ENCODE results near the gene ASB1.
A peak's percentile ranks its signal among the peaks of the same experiment; 100 is the strongest.
"Not testable (repeated sequence)": the region's sequence is repeated elsewhere in the genome, so short reads cannot be mapped to it uniquely, and the experiment has no call there.

ASB1 gene

DNA sequence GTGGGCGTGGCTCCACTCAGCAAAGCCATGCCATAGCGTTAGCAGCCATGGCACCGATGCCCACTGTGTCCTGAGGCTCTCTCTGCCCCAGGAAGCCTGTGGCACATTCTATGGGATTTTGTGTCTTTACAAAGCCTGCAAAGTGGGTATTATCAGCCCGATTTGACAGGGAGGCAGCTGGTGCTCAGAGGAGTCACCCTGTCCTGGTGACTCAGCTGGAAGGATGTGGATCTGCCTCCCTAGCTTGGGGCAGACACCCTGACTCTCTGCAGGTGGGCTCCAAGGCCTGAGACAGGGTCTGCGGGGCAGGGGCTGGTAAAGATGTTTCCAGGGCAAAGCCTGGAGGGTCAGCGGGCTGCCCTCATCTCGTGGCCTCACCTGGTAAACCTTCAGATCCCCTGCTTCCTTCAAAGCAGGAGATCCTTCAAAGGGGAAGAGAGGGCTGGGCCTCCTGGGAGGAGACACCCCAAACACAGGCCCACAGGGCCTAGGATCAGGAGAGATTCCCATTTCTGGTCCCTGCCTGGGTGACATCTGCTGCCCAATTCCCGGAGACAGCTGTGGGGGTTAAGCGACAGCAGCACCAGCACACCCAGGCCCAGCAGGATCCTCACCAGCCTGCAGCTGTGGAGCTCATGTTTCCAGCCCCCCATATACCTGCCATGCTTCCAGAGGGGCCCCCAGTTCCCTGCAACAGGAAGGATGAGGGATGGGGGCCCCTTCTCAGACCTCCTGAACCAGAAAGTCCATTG, 3.0 kb upstream of the ASB1 start:
- no peak for DNase-seq (ENCODE audit: low spot score)

GRCh38 chr2:238424313-238424700, 2.4 kb upstream of the ASB1 start:
- no peak for DNase-seq (ENCODE audit: low spot score)

- peak; percentile 40 for DNase-seq (ENCODE audit: low spot score)
Observed at GRCh38 chr2:238425505-238425978, 1.2 kb upstream of the ASB1 start.

GRCh38 chr2:238425979-238426567, 654 bp upstream of the ASB1 start:
- peak; percentile 14 for DNase-seq (ENCODE audit: low spot score)

DNA sequence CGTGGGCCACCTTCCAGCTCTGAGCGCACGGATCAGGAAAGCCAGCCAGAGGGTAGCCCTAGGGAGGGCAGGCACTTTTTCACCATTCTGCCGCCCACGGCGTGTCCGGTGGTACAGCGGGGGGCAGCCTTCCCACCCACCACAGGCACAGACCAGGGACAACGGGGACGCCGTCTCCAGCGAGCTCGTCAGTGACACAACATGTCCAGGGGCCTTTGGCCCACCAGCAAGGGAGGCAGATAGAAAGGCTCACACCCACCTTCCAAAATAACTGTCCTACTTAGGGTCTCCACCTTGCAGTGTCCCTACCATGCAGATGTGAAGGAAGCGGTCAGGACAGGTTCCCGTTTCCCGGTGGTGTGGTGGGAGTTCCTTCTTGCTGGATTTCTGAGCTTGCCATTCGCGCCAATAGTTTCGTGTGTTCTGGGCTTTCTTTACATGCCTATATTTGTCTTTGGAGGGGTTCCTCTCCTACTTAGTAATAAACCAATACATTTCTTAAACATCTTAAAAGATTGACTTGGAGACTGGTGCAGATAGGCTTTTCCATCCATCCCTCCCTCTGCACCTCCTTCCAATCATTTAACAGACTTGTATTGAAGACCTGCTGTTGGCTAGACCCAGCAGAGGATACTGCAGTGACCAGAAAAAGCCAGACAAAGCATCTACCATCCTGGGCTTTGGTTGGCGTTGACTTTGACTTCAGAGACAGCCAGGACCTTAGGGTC, 872 bp downstream of the ASB1 start:
- no peak for DNase-seq (ENCODE audit: low spot score)

- DNase-seq (ENCODE audit: low spot score): no peak
Observed at GRCh38 chr2:238428866-238429265, 2.1 kb downstream of the ASB1 start.

- no peak for DNase-seq (ENCODE audit: low spot score)
Observed at GRCh38 chr2:238430781-238431180, 4.1 kb downstream of the ASB1 start.

- DNase-seq (ENCODE audit: low spot score): no peak
Observed at GRCh38 chr2:238431456-238431855, 4.7 kb downstream of the ASB1 start.

DNA sequence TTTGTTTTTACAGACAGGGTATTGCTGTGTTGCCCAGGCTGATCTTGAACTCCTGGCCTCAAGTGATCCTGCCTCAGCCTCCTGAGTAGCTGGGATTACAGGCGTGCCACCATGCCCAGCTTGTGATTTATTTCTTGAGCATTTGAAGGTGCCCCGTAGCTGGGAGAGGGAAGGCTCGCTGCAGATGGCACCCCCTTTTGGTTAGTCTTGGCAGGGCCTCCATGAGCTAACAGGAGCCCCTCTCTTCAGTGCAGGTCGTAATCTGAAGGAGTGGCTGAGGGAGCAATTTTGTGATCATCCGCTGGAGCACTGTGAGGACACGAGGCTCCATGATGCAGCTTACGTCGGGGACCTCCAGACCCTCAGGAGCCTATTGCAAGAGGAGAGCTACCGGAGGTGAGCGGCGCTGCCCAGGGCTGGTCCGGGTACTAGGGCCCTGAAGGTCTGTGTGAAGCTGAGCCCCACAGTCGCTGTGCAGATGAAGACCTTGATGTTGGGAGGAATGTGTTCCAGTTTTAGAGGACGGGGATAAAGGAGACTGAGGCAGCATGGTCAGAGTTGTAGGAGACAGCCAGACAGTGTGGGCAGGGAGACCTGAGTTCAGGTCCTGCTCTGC, 6.7 kb downstream of the ASB1 start:
- no peak for DNase-seq (ENCODE audit: low spot score)

DNA sequence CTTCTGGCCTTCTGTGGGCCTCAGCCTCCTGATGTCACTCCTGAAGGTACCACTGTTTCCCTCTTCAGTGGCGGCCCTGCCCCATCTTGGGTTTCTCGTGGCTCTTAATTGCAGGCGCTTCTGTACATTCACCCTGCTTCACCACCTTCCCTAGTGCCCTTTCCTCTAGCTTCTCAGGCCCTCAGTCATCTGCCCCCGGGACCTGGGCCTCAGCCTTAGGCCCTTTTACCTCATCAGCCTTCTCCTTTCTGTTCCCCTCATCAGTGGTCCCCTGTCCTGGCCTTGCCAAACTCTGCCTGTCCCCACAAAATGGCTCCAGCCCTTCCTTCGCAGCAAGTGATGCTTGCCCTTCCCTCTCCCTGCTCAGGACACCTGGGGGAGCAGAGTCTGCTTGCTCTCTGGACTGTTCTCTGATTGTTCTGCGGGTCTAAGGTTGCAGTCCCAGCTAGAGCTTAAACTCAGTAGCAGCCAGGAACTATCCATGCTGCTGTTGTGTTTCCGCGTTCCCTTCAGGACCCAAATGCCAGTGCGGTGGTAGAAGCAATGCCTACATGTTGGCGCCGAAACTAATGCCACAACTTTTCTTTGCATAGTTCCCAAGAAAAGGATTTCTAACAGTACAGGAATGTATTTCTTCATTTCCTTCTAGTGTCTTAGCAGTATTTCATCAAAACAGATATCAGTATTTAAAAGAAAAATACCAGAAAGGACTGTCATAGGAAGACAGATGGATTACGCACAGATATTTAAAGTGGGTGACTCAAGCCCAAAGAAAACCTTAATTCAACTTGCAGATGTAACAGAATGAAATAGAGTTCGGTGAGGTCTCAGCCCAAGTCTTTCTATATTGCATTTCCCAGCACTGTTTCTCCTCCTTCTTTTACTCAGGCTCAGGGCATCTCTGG, 7.5 kb downstream of the ASB1 start:
- no peak for DNase-seq (ENCODE audit: low spot score)

DNA sequence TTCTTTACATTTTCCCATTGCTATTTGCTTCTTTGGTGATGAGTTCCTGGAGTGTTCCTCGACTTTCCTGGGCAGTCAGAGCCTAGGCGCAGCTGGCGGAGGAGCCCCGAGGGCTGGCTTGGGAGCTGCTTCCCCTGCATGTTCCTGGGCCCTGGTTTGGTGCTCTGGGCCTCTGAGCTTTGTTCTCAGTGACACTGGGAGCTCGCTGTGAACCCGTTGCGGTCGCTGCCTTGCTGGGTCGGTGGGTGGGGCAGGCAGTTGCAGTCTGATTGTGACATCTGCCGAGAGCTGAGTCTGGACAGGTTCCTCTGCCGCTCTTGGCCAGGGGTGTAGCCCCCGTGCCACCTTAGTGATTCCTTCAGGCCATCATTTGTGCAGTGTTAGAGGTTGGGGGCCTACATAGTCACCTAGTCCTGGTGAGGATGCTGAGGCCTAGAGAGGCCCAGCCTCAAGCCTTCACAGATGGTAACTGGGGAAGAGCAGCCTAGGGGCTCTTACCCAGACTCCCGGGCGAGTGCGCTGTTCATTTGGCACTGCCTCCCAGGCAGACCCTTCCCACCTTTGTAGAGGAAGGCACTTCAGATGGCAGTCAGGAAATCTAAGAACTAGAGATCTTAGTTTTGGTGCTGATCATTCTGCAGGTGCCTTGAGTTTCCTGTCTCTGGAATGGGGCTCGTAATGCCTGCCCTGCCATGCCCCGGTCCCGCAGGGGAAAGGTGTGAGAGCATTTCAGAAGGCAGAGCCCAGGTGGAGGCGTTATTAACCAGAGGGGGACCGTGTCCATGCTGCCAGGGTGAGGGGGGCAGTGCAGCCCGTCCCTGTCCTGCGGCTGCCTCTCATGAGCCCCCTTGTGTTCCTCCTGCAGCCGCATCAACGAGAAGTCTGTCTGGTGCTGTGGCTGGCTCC, 8.4 kb downstream of the ASB1 start:
- DNase-seq (ENCODE audit: low spot score): no peak

DNA sequence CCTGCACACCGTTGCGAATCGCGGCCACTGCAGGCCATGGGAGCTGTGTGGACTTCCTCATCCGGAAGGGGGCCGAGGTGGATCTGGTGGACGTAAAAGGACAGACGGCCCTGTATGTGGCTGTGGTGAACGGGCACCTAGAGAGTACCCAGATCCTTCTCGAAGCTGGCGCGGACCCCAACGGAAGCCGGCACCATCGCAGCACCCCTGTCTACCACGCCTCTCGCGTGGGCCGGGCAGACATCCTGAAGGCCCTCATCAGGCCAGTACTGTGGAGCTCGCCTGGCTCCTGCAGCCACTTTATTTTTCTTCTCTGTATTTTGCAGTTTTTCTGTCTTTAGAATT, 9.0 kb downstream of the ASB1 start:
- no peak for DNase-seq (ENCODE audit: low spot score)

- no peak for DNase-seq (ENCODE audit: low spot score)
Observed at GRCh38 chr2:238438856-238439849, 12.4 kb downstream of the ASB1 start.

DNA sequence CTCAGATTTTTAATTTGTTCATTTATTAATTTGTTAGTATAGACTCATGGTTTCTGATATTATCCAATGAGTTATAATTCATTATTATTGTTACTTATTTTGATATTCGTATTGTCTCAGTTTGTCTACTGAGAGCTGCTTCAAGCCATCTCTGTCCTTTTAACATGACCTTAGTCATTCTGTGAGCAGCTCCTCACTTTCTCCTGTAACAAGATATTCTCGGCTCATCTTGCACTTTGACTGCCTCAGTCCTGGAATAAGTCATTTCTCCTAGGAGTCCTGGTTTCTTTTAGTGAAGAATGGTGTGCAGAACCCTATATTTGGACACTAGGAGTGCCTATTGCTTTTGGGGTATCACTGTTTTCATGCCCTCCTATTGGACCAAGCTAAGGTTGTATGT, 13.2 kb downstream of the ASB1 start:
- no peak for DNase-seq (ENCODE audit: low spot score)

DNA sequence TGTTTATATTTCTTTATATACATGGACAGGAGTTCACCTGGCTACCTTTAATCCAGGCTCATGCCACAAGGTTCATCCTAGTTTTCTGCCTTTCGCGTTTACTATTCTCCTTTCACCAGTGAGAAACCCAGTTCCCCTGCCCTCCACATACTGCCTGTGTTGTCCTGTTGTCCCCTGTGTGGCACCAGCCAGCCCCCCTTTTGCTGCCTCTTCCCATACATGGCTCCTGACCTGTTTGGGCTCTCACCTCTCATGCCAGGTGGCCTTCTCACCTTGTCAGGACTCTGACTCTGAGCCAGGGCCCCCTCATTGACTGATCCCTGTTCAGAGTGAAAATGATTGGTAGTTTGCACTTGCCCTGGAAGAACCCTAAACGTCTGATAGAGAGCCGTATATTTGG, 13.6 kb downstream of the ASB1 start:
- no peak for DNase-seq (ENCODE audit: low spot score)

DNA sequence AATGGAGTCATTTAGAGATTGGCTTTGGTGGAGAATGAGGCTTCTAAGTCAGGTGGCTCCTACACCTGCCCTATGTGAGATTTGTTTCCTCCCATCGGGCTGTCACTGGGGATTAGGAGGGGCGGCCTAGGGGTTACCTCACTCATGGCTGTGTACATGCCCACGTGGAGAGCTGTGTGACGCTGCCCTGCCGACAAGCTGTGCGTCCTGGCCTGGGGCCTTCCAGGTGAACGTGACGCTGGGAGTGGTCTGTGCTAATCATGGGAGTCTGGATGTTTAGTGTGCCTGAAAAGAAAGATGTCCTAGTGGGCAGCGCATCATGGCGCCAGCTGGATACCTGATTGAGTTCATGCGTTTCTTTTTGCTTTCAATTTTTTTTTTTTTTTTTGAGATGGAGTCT, 14.0 kb downstream of the ASB1 start:
- DNase-seq (ENCODE audit: low spot score): no peak

GRCh38 chr2:238441262-238442114, 14.8 kb downstream of the ASB1 start:
- DNase-seq (ENCODE audit: low spot score): no peak

GRCh38 chr2:238442257-238442656, 15.5 kb downstream of the ASB1 start:
- DNase-seq (ENCODE audit: low spot score): not testable (repeated sequence)

- DNase-seq (ENCODE audit: low spot score): no peak
Observed at GRCh38 chr2:238444242-238444641, 17.5 kb downstream of the ASB1 start.

Measured in kidney capillary endothelial cell (primary cell).